Effector memory CD8-positive, alpha-beta T cell (primary cell): Measurements from ENCODE around the gene TEX10.
"Not testable (repeated sequence)": the region's sequence is repeated elsewhere in the genome, so short reads cannot be mapped to it uniquely, and the experiment has no call there.

ENCODE experiments used
- ATAC-seq: fragments of 150-1000 bp; cut with Tn5 transposase; replicated peaks from 2 replicates; pipeline ENCODE4 v1.10.0; 2021; ENCODE audit warnings: mild to moderate bottlenecking, moderate library complexity
- DNase-seq, 3 experiments: peaks; one replicate each; pipeline ENCODE4 v3.0.0; 2021
- H3K27ac Mint-ChIP-seq, 2 donors: one replicate each; pipeline ENCODE4 v1.8.0; 2022; ENCODE audit warnings: mild to moderate bottlenecking in 2 of 2, mixed read lengths in 2 of 2, moderate library complexity in 2 of 2
- H3K27me3 Mint-ChIP-seq, 2 donors: one replicate each; pipeline ENCODE4 v1.8.0; 2022; ENCODE audit warnings: mixed read lengths in 2 of 2
- H3K36me3 Mint-ChIP-seq: one replicate; pipeline ENCODE4 v1.8.0; 2022; ENCODE audit warnings: mild to moderate bottlenecking, moderate library complexity, mixed read lengths; ENCODE audit not compliant: insufficient read depth
- H3K4me1 Mint-ChIP-seq, 2 donors: one replicate each; pipeline ENCODE4 v1.8.0; 2022; ENCODE audit warnings: low read depth in 2 of 2, mixed read lengths in 2 of 2
- H3K4me3 Mint-ChIP-seq, 2 donors: one replicate each; pipeline ENCODE4 v1.8.0; 2022; ENCODE audit warnings: mild to moderate bottlenecking in 2 of 2, mixed read lengths in 2 of 2, moderate library complexity in 2 of 2
- H3K9me3 Mint-ChIP-seq, 2 donors: one replicate each; pipeline ENCODE4 v1.8.0; 2022; ENCODE audit warnings: mixed read lengths in 2 of 2

TEX10 gene

GRCh38 chr9:100366121-100366520 is 13.4 kb upstream of the TEX10 start:
- H3K27me3 Mint-ChIP-seq, result peaks cover 0 to 11% of the 10 kb centered on the region in 2 donors
- H3K4me1 Mint-ChIP-seq, result no peaks in the 10 kb centered on the region
- ATAC-seq (no peak), DNase-seq (no peak)
- H3K36me3 Mint-ChIP-seq, result peaks cover 3% of the 10 kb centered on the region
- H3K27ac Mint-ChIP-seq, result no peak overlapping the region
- no peaks in the 10 kb centered on the region for H3K9me3 Mint-ChIP-seq
- no peak overlapping the region for H3K4me3 Mint-ChIP-seq

GRCh38 chr9:100364013-100364412 is 11.3 kb upstream of the TEX10 start:
- H3K27ac Mint-ChIP-seq, result no peak overlapping the region
- DNase-seq (no peak), ATAC-seq (no peak)
- H3K9me3 Mint-ChIP-seq, result no peaks in the 10 kb centered on the region
- H3K27me3 Mint-ChIP-seq, result peaks cover 0 to 6% of the 10 kb centered on the region in 2 donors
- H3K4me3 Mint-ChIP-seq, result no peak overlapping the region
- no peaks in the 10 kb centered on the region for H3K4me1 Mint-ChIP-seq
- peaks cover 3% of the 10 kb centered on the region for H3K36me3 Mint-ChIP-seq

- DNase-seq (no peak), ATAC-seq (no peak)
- Mint-ChIP-seq H3K4me1 (peaks cover 0 to 4% of the 10 kb centered on the region in 2 donors), H3K4me3 (no peak overlapping the region), H3K27ac (no peak overlapping the region), H3K27me3 (no peaks in the 10 kb centered on the region), H3K9me3 (no peaks in the 10 kb centered on the region), H3K36me3 (no peaks in the 10 kb centered on the region)
These were observed 6.3 kb upstream of the TEX10 start for GRCh38 chr9:100359057-100359456.

GRCh38 chr9:100357501-100357900 is 4.8 kb upstream of the TEX10 start:
- peaks cover 7 to 13% of the 10 kb centered on the region in 2 donors for H3K4me1 Mint-ChIP-seq
- H3K9me3 Mint-ChIP-seq, result no peaks in the 10 kb centered on the region
- no peak overlapping the region for H3K4me3 Mint-ChIP-seq
- no peak overlapping the region for H3K27ac Mint-ChIP-seq
- ATAC-seq (no peak), DNase-seq (no peak)
- peaks cover 6% of the 10 kb centered on the region for H3K36me3 Mint-ChIP-seq
- no peaks in the 10 kb centered on the region for H3K27me3 Mint-ChIP-seq

GRCh38 chr9:100355561-100355960 is 2.8 kb upstream of the TEX10 start:
- Mint-ChIP-seq H3K27ac (no peak overlapping the region), H3K4me3 (no peak overlapping the region), H3K27me3 (no peaks in the 10 kb centered on the region), H3K36me3 (peaks cover 9% of the 10 kb centered on the region), H3K9me3 (no peaks in the 10 kb centered on the region), H3K4me1 (peaks cover 23 to 27% of the 10 kb centered on the region in 2 donors)
- DNase-seq, result no peak
- no peak for ATAC-seq

- DNase-seq (no peak), ATAC-seq (no peak)
- peaks cover 34% of the 10 kb centered on the region in 2 donors for H3K4me1 Mint-ChIP-seq
- H3K9me3 Mint-ChIP-seq, result no peaks in the 10 kb centered on the region
- H3K27me3 Mint-ChIP-seq, result no peaks in the 10 kb centered on the region
- H3K36me3 Mint-ChIP-seq, result peaks cover 9% of the 10 kb centered on the region
- H3K4me3 Mint-ChIP-seq, result no peak overlapping the region
- peak overlapping the region in 1 of 2 donors; percentile 47 for H3K27ac Mint-ChIP-seq
These were observed 1.5 kb upstream of the TEX10 start for GRCh38 chr9:100354121-100354800.

GRCh38 chr9:100352201-100352726 is 478 bp downstream of the TEX10 start:
- DNase-seq, result peak; percentile 1 to 7 (median 7)
- Mint-ChIP-seq H3K9me3 (no peaks in the 10 kb centered on the region), H3K4me1 (peaks cover 35 to 44% of the 10 kb centered on the region in 2 donors), H3K36me3 (peaks cover 9% of the 10 kb centered on the region), H3K4me3 (peak overlapping the region; percentile 88 to 92), H3K27ac (peak overlapping the region; percentile 90 to 93), H3K27me3 (no peaks in the 10 kb centered on the region)
- peak; percentile 26 for ATAC-seq

GRCh38 chr9:100351508-100351907 is 1.2 kb downstream of the TEX10 start:
- peaks cover 10% of the 10 kb centered on the region for H3K36me3 Mint-ChIP-seq
- H3K27ac Mint-ChIP-seq, result peak overlapping the region; percentile 90 to 93
- H3K4me3 Mint-ChIP-seq, result peak overlapping the region; percentile 88 to 92
- no peak for DNase-seq
- H3K9me3 Mint-ChIP-seq, result no peaks in the 10 kb centered on the region
- ATAC-seq, result no peak
- H3K27me3 Mint-ChIP-seq, result no peaks in the 10 kb centered on the region
- H3K4me1 Mint-ChIP-seq, result peaks cover 37 to 44% of the 10 kb centered on the region in 2 donors

- Mint-ChIP-seq H3K9me3 (no peaks in the 10 kb centered on the region), H3K4me1 (peaks cover 42 to 48% of the 10 kb centered on the region in 2 donors), H3K27ac (no peak overlapping the region), H3K36me3 (peaks cover 22% of the 10 kb centered on the region), H3K4me3 (peak overlapping the region in 1 of 2 donors; percentile 88), H3K27me3 (no peaks in the 10 kb centered on the region)
- ATAC-seq, result no peak
- DNase-seq, result no peak
These were observed 2.6 kb downstream of the TEX10 start for GRCh38 chr9:100350188-100350587.

GRCh38 chr9:100346836-100347235 is 5.9 kb downstream of the TEX10 start:
- peaks cover 27 to 46% of the 10 kb centered on the region in 2 donors for H3K4me1 Mint-ChIP-seq
- no peak overlapping the region for H3K4me3 Mint-ChIP-seq
- peaks cover 18% of the 10 kb centered on the region for H3K36me3 Mint-ChIP-seq
- H3K9me3 Mint-ChIP-seq, result no peaks in the 10 kb centered on the region
- DNase-seq, result no peak
- no peak overlapping the region for H3K27ac Mint-ChIP-seq
- no peaks in the 10 kb centered on the region for H3K27me3 Mint-ChIP-seq
- ATAC-seq, result no peak

- no peak for ATAC-seq
- H3K27me3 Mint-ChIP-seq, result no peaks in the 10 kb centered on the region
- peaks cover 15 to 31% of the 10 kb centered on the region in 2 donors for H3K4me1 Mint-ChIP-seq
- no peaks in the 10 kb centered on the region for H3K9me3 Mint-ChIP-seq
- peaks cover 27% of the 10 kb centered on the region for H3K36me3 Mint-ChIP-seq
- no peak overlapping the region for H3K4me3 Mint-ChIP-seq
- no peak for DNase-seq
- H3K27ac Mint-ChIP-seq, result no peak overlapping the region
These were observed 10.9 kb downstream of the TEX10 start for GRCh38 chr9:100341889-100342288.

GRCh38 chr9:100340224-100340623 is 12.5 kb downstream of the TEX10 start:
- ATAC-seq, result no peak
- no peaks in the 10 kb centered on the region for H3K27me3 Mint-ChIP-seq
- H3K9me3 Mint-ChIP-seq, result no peaks in the 10 kb centered on the region
- peaks cover 16% of the 10 kb centered on the region for H3K36me3 Mint-ChIP-seq
- peaks cover 10 to 29% of the 10 kb centered on the region in 2 donors for H3K4me1 Mint-ChIP-seq
- no peak for DNase-seq
- no peak overlapping the region for H3K4me3 Mint-ChIP-seq
- H3K27ac Mint-ChIP-seq, result peak overlapping the region in 1 of 2 donors; percentile 52

- not testable (repeated sequence) for ATAC-seq
- H3K4me1 Mint-ChIP-seq, result peaks cover 9 to 25% of the 10 kb centered on the region in 2 donors
- H3K36me3 Mint-ChIP-seq, result peaks cover 12% of the 10 kb centered on the region
These were observed 14.0 kb downstream of the TEX10 start for GRCh38 chr9:100338736-100339135.

GRCh38 chr9:100324594-100325200 is 28.0 kb downstream of the TEX10 start:
- Mint-ChIP-seq H3K27me3 (no peaks in the 10 kb centered on the region), H3K27ac (no peak overlapping the region), H3K36me3 (peaks cover 22% of the 10 kb centered on the region), H3K4me3 (no peak overlapping the region), H3K4me1 (peaks cover 2 to 8% of the 10 kb centered on the region in 2 donors), H3K9me3 (no peaks in the 10 kb centered on the region)
- ATAC-seq (no peak), DNase-seq (no peak)

More at GRCh38 chr9:100338736-100339135, 14.0 kb downstream of the TEX10 start:
- H3K27ac Mint-ChIP-seq, H3K9me3 Mint-ChIP-seq, H3K4me3 Mint-ChIP-seq, H3K27me3 Mint-ChIP-seq, DNase-seq: not testable (repeated sequence)
